HG02623 (cell line): ENCODE data around the gene ADM2.
"Not testable (repeated sequence)": the region's sequence is repeated elsewhere in the genome, so short reads cannot be mapped to it uniquely, and the experiment has no call there.

ENCODE experiments used
- ATAC-seq: cut with Tn5 transposase; IDR thresholded peaks from one replicate; pipeline ENCODE4 v1.9.1; 2021; ENCODE audit warnings: moderate library complexity; ENCODE audit not compliant: unreplicated experiment

The ADM2 gene

GRCh38 chr22:50481440-50482106 is at the start of gene ADM2:
TSS of gene ADM2 (plus strand) at chr22:50481543. CDS start at chr22:50481848, 305 bp downstream.
- no peak for ATAC-seq

GRCh38 chr22:50432131-50432876 is 49.0 kb upstream of the ADM2 start:
- no peak for ATAC-seq

GRCh38 chr22:50432877-50433510 is 48.3 kb upstream of the ADM2 start:
- not testable (repeated sequence) for ATAC-seq

- no peak for ATAC-seq
Measured at GRCh38 chr22:50434849-50435248, 46.5 kb upstream of the ADM2 start.

GRCh38 chr22:50435291-50436014 is 45.9 kb upstream of the ADM2 start:
- no peak for ATAC-seq

GRCh38 chr22:50436015-50436830 is 45.1 kb upstream of the ADM2 start:
- ATAC-seq, result no peak

- ATAC-seq, result no peak
Measured at GRCh38 chr22:50436841-50437341, 44.5 kb upstream of the ADM2 start.

- no peak for ATAC-seq
Measured at GRCh38 chr22:50437511-50438304, 43.6 kb upstream of the ADM2 start.

- no peak for ATAC-seq
Measured at GRCh38 chr22:50438305-50439275, 42.8 kb upstream of the ADM2 start.

GRCh38 chr22:50439314-50439870 is 42.0 kb upstream of the ADM2 start:
- ATAC-seq, result no peak

GRCh38 chr22:50439871-50440331 is 41.4 kb upstream of the ADM2 start:
- ATAC-seq, result no peak

- no peak for ATAC-seq
Measured at GRCh38 chr22:50440544-50441249, 40.6 kb upstream of the ADM2 start.

- ATAC-seq, result no peak
Measured at GRCh38 chr22:50441428-50441993, 39.8 kb upstream of the ADM2 start.

GRCh38 chr22:50443197-50443596 is 38.1 kb upstream of the ADM2 start:
- no peak for ATAC-seq

GRCh38 chr22:50443801-50444625 is 37.3 kb upstream of the ADM2 start:
- no peak for ATAC-seq

- no peak for ATAC-seq
Measured at GRCh38 chr22:50444663-50445062, 36.7 kb upstream of the ADM2 start.
